Measurements from ENCODE around the gene COL4A2.

COL4A2 gene

GRCh38 chr13:110397436-110398115 lies 90.5 kb downstream of the COL4A2 start:
- H3K36me3 ChIP-seq (ENCODE audit: insufficient read depth), result no peaks in the 10 kb centered on the region
- no peaks in the 10 kb centered on the region for H3K79me2 ChIP-seq (ENCODE audit: insufficient read depth, low read depth)
- H3K27ac ChIP-seq, result no peak overlapping the region
- no peaks in the 10 kb centered on the region for H3K4me1 ChIP-seq (ENCODE audit: low read depth, poor library complexity, severe bottlenecking)
- no peak overlapping the region for H3K9ac ChIP-seq
- H3K27me3 ChIP-seq (ENCODE audit: insufficient read depth, low read depth), result no peaks in the 10 kb centered on the region
- H3K4me3 ChIP-seq (IDR thresholded peaks at IDR 0.05; ENCODE audit: insufficient read depth, low read depth, low read length), result no peak overlapping the region
- TF ChIP-seq, protein P1, sequence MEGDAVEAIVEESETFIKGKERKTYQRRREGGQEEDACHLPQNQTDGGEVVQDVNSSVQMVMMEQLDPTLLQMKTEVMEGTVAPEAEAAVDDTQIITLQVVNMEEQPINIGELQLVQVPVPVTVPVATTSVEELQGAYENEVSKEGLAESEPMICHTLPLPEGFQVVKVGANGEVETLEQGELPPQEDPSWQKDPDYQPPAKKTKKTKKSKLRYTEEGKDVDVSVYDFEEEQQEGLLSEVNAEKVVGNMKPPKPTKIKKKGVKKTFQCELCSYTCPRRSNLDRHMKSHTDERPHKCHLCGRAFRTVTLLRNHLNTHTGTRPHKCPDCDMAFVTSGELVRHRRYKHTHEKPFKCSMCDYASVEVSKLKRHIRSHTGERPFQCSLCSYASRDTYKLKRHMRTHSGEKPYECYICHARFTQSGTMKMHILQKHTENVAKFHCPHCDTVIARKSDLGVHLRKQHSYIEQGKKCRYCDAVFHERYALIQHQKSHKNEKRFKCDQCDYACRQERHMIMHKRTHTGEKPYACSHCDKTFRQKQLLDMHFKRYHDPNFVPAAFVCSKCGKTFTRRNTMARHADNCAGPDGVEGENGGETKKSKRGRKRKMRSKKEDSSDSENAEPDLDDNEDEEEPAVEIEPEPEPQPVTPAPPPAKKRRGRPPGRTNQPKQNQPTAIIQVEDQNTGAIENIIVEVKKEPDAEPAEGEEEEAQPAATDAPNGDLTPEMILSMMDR (conservative IDR thresholded peaks at IDR 0.05; ENCODE audit: low read depth, low read length), result no peak
- no peaks in the 10 kb centered on the region for H4K20me1 ChIP-seq (ENCODE audit: insufficient read depth)
- H3K4me2 ChIP-seq, result no peak overlapping the region
- H2AFZ ChIP-seq (ENCODE audit: low read depth), result no peak overlapping the region

DNA sequence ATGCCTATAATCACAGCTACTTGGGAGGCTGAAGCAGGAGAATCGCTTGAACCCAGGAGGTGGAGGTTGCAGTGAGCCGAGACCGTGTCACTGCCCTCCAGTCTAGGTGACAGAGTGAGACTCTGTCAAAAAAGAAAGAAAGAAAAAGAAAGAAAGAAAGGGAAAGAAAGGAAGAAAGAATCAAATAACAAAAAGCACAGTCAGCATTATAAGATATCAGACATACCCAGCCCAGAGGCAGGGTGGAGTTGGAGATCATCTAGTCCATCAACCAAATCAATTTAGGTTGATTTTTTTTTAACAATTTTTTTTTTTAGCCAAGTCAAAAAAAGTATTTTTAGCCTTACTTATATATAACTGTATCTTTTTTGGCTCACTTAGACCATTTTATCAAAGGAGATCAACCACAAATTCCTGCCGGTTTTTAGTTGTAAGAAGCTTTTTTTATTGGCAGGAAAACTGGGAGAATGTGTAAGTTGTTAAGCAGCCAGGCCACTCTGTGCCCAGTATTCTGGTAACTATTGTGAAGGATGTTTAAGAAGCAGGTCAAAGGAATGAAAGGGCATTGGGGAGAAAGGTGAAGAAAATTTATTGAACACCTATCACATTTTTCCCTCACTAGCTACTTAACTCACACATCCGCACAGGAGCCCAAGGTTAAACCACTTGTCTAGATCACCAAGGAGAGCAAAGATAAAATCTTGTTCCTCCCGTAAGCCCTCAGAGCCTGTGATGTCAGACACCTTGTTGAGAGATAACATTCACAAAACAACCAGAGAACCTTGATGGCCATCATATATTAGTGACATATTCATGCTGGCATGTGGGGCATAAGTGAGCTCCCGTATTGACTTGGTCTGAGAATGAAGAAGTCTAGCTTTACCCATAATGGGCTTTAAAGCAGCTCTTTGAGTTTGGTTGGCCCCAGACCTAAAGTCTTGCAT lies 91.8 kb downstream of the COL4A2 start:
- Histone ChIP-seq H3K4me1 (ENCODE audit: low read depth, poor library complexity, severe bottlenecking) (no peaks in the 10 kb centered on the region), H3K4me3 (IDR thresholded peaks at IDR 0.05; ENCODE audit: insufficient read depth, low read depth, low read length) (no peak overlapping the region), H3K27me3 (ENCODE audit: insufficient read depth, low read depth) (no peaks in the 10 kb centered on the region), H3K9ac (no peak overlapping the region), H3K36me3 (ENCODE audit: insufficient read depth) (no peaks in the 10 kb centered on the region), H3K79me2 (ENCODE audit: insufficient read depth, low read depth) (no peaks in the 10 kb centered on the region), H4K20me1 (ENCODE audit: insufficient read depth) (no peaks in the 10 kb centered on the region), H3K27ac (no peak overlapping the region), H3K4me2 (no peak overlapping the region), H2AFZ (ENCODE audit: low read depth) (no peak overlapping the region)
- TF ChIP-seq, protein P1 (conservative IDR thresholded peaks at IDR 0.05; ENCODE audit: low read depth, low read length), result no peak

DNA sequence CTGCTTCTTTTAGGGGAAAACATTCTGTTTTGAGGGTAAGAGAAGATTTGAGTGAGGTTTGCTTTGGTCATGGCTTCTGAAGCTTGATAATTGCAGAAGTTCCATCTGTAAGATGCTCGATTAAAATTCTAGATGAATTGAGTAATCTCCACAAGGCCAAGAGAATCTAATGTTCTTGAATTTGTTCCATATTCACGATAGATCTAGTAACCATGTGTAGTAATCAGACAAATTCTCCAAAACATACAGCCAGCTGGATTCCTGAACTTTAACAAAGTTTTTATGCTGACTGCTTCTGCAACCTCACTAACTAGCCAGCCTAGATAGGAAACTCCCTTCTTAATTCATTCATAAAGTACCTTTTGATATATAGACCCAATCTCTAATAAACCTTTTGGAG lies 92.7 kb downstream of the COL4A2 start:
- Histone ChIP-seq H2AFZ (ENCODE audit: low read depth) (no peak overlapping the region), H3K4me1 (ENCODE audit: low read depth, poor library complexity, severe bottlenecking) (no peaks in the 10 kb centered on the region), H3K36me3 (ENCODE audit: insufficient read depth) (no peaks in the 10 kb centered on the region), H3K27me3 (ENCODE audit: insufficient read depth, low read depth) (no peaks in the 10 kb centered on the region), H3K9ac (no peak overlapping the region), H3K79me2 (ENCODE audit: insufficient read depth, low read depth) (no peaks in the 10 kb centered on the region), H4K20me1 (ENCODE audit: insufficient read depth) (no peaks in the 10 kb centered on the region), H3K27ac (no peak overlapping the region), H3K4me2 (no peak overlapping the region), H3K4me3 (IDR thresholded peaks at IDR 0.05; ENCODE audit: insufficient read depth, low read depth, low read length) (no peak overlapping the region)
- TF ChIP-seq, protein P1 (conservative IDR thresholded peaks at IDR 0.05; ENCODE audit: low read depth, low read length), result no peak

DNA sequence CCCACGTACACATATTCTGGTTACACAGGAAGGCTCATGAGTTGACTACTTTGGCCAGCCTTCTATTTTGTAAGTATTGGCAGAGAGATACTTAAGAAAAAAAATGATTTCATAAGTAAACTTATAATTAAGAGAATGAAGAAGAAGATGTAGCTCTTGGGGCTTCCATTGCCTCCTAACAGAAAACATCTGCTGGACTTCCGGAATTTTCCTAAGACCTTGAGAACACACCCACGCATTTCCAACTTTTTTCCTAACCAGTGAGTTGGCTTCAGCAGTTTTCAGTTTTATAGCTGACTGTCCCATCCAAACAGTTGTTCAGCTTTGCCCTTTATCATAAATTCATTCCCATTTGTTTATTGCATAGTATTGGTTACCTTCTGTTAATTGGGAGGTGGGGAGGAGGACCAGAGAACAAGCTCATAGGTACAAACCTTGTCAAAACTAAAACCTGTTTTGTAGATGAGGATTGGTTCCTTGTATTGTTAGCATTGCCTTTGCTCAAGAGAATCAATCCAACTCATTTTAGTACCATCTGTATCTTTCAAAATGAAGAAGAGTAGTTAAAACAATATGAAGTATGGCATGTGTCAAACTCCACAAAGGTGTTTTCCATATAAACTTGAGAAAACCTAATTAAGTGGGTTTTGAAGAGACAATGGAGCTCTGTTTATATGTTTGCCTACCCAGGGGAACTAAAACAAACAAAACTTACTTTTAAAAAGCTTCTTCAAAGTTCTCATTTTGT lies 93.9 kb downstream of the COL4A2 start:
- no peak overlapping the region for H3K4me2 ChIP-seq

More for the DNA sequence above, 93.9 kb downstream of the COL4A2 start:
- no peak overlapping the region for H3K9ac ChIP-seq
- no peaks in the 10 kb centered on the region for H3K4me1 ChIP-seq (ENCODE audit: low read depth, poor library complexity, severe bottlenecking)
- no peak overlapping the region for H3K4me3 ChIP-seq (IDR thresholded peaks at IDR 0.05; ENCODE audit: insufficient read depth, low read depth, low read length)
- no peaks in the 10 kb centered on the region for H3K36me3 ChIP-seq (ENCODE audit: insufficient read depth)
- H4K20me1 ChIP-seq (ENCODE audit: insufficient read depth), result no peaks in the 10 kb centered on the region
- H3K27me3 ChIP-seq (ENCODE audit: insufficient read depth, low read depth), result no peaks in the 10 kb centered on the region
- H2AFZ ChIP-seq (ENCODE audit: low read depth), result no peak overlapping the region
- H3K79me2 ChIP-seq (ENCODE audit: insufficient read depth, low read depth), result no peaks in the 10 kb centered on the region
- TF ChIP-seq, protein P1 (conservative IDR thresholded peaks at IDR 0.05; ENCODE audit: low read depth, low read length), result no peak
- no peak overlapping the region for H3K27ac ChIP-seq
